ENCODE results near the gene BOD1.

BOD1 gene

GRCh38 chr5:173565491-173566072, 50.9 kb downstream of the BOD1 start:
- H3K36me3 ChIP-seq (ENCODE audit: low read depth): no peaks in the 10 kb centered on the region
- H3K27me3 ChIP-seq (ENCODE audit: insufficient read depth, poor library complexity, severe bottlenecking): no peaks in the 10 kb centered on the region
- H3K4me3 ChIP-seq (ENCODE audit: severe bottlenecking): no peak overlapping the region
- no peak for TF ChIP-seq CTCF (IDR thresholded peaks at IDR 0.05; ENCODE audit: poor library complexity, severe bottlenecking)
- ATAC-seq (ENCODE audit: low read depth): no peak
- peaks cover 17% of the 10 kb centered on the region for H3K4me1 ChIP-seq (ENCODE audit: insufficient read depth, poor library complexity, severe bottlenecking)
- no peaks in the 10 kb centered on the region for H3K9me3 ChIP-seq (ENCODE audit: severe bottlenecking)
- DNase-seq (ENCODE audit: low spot score): peak; percentile 15
- no peak overlapping the region for H3K27ac ChIP-seq (ENCODE audit: poor library complexity, severe bottlenecking)

GRCh38 chr5:173564106-173564505, 52.3 kb downstream of the BOD1 start:
- H3K27ac ChIP-seq (ENCODE audit: poor library complexity, severe bottlenecking): no peak overlapping the region
- TF ChIP-seq CTCF (IDR thresholded peaks at IDR 0.05; ENCODE audit: poor library complexity, severe bottlenecking): no peak
- H3K27me3 ChIP-seq (ENCODE audit: insufficient read depth, poor library complexity, severe bottlenecking): no peaks in the 10 kb centered on the region

GRCh38 chr5:173563246-173563645, 53.2 kb downstream of the BOD1 start:
- no peaks in the 10 kb centered on the region for H3K9me3 ChIP-seq (ENCODE audit: severe bottlenecking)
- H3K27ac ChIP-seq (ENCODE audit: poor library complexity, severe bottlenecking): no peak overlapping the region
- no peak overlapping the region for H3K4me3 ChIP-seq (ENCODE audit: severe bottlenecking)
- H3K36me3 ChIP-seq (ENCODE audit: low read depth): no peaks in the 10 kb centered on the region
- no peak for ATAC-seq (ENCODE audit: low read depth)
- H3K27me3 ChIP-seq (ENCODE audit: insufficient read depth, poor library complexity, severe bottlenecking): no peaks in the 10 kb centered on the region
- DNase-seq (ENCODE audit: low spot score): no peak
- peaks cover 17% of the 10 kb centered on the region for H3K4me1 ChIP-seq (ENCODE audit: insufficient read depth, poor library complexity, severe bottlenecking)
- no peak for TF ChIP-seq CTCF (IDR thresholded peaks at IDR 0.05; ENCODE audit: poor library complexity, severe bottlenecking)

More at GRCh38 chr5:173564106-173564505, 52.3 kb downstream of the BOD1 start:
- no peak for ATAC-seq (ENCODE audit: low read depth)
- H3K4me3 ChIP-seq (ENCODE audit: severe bottlenecking): no peak overlapping the region
- DNase-seq (ENCODE audit: low spot score): peak; percentile 7
- H3K4me1 ChIP-seq (ENCODE audit: insufficient read depth, poor library complexity, severe bottlenecking): peaks cover 17% of the 10 kb centered on the region
- no peaks in the 10 kb centered on the region for H3K9me3 ChIP-seq (ENCODE audit: severe bottlenecking)
- H3K36me3 ChIP-seq (ENCODE audit: low read depth): no peaks in the 10 kb centered on the region

- no peak overlapping the region for H3K27ac ChIP-seq (ENCODE audit: poor library complexity, severe bottlenecking)
- TF ChIP-seq CTCF (IDR thresholded peaks at IDR 0.05; ENCODE audit: poor library complexity, severe bottlenecking): no peak
- H3K4me1 ChIP-seq (ENCODE audit: insufficient read depth, poor library complexity, severe bottlenecking): peaks cover 12% of the 10 kb centered on the region
- ATAC-seq (ENCODE audit: low read depth): no peak
- no peak overlapping the region for H3K4me3 ChIP-seq (ENCODE audit: severe bottlenecking)
- no peaks in the 10 kb centered on the region for H3K27me3 ChIP-seq (ENCODE audit: insufficient read depth, poor library complexity, severe bottlenecking)
- no peaks in the 10 kb centered on the region for H3K36me3 ChIP-seq (ENCODE audit: low read depth)
- no peaks in the 10 kb centered on the region for H3K9me3 ChIP-seq (ENCODE audit: severe bottlenecking)
- no peak for DNase-seq (ENCODE audit: low spot score)
Measured at GRCh38 chr5:173562451-173562850, 54.0 kb downstream of the BOD1 start.
